ENCODE data around the gene ELOVL6. TPM values are rescaled to one million over a fixed set of nuclear protein-coding genes. Genes with fewer than 3 reads are reported as not detected.
"Not testable (repeated sequence)": the region's sequence is repeated elsewhere in the genome, so short reads cannot be mapped to it uniquely, and the experiment has no call there.

ELOVL6 gene
- total and polyA plus RNA-seq, 9 donors: 0.36 to 10.4 (median 3.6) TPM

- Histone ChIP-seq H3K27me3 (no peaks in the 10 kb centered on the region), H3K27ac (no peak overlapping the region), H3K4me3 (no peak overlapping the region), H3K36me3 (no peaks in the 10 kb centered on the region), H3K4me1 (ENCODE audit: insufficient read depth) (peaks cover 1% of the 10 kb centered on the region), H3K9me3 (no peaks in the 10 kb centered on the region)
- TF ChIP-seq EP300 (IDR thresholded peaks at IDR 0.05) (no peak), POLR2A (IDR thresholded peaks at IDR 0.05) (no peak)
- TF ChIP-seq, protein P1, sequence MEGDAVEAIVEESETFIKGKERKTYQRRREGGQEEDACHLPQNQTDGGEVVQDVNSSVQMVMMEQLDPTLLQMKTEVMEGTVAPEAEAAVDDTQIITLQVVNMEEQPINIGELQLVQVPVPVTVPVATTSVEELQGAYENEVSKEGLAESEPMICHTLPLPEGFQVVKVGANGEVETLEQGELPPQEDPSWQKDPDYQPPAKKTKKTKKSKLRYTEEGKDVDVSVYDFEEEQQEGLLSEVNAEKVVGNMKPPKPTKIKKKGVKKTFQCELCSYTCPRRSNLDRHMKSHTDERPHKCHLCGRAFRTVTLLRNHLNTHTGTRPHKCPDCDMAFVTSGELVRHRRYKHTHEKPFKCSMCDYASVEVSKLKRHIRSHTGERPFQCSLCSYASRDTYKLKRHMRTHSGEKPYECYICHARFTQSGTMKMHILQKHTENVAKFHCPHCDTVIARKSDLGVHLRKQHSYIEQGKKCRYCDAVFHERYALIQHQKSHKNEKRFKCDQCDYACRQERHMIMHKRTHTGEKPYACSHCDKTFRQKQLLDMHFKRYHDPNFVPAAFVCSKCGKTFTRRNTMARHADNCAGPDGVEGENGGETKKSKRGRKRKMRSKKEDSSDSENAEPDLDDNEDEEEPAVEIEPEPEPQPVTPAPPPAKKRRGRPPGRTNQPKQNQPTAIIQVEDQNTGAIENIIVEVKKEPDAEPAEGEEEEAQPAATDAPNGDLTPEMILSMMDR (IDR thresholded peaks at IDR 0.05): no peak
- no peak for DNase-seq
- intact Hi-C loops (cut with DNase I): loop anchor here in 1 of 4 donors (10.0 kb wide), 1 partner anchor 168 kb away; no protein-coding TSS in a partner anchor
- 85 to 93% (median 91%) methylated on average over 5 of the region's 5 CpGs for WGBS, 3 donors
These were observed 151.8 kb downstream of the ELOVL6 start for GRCh38 chr4:110046588-110047049.

DNA sequence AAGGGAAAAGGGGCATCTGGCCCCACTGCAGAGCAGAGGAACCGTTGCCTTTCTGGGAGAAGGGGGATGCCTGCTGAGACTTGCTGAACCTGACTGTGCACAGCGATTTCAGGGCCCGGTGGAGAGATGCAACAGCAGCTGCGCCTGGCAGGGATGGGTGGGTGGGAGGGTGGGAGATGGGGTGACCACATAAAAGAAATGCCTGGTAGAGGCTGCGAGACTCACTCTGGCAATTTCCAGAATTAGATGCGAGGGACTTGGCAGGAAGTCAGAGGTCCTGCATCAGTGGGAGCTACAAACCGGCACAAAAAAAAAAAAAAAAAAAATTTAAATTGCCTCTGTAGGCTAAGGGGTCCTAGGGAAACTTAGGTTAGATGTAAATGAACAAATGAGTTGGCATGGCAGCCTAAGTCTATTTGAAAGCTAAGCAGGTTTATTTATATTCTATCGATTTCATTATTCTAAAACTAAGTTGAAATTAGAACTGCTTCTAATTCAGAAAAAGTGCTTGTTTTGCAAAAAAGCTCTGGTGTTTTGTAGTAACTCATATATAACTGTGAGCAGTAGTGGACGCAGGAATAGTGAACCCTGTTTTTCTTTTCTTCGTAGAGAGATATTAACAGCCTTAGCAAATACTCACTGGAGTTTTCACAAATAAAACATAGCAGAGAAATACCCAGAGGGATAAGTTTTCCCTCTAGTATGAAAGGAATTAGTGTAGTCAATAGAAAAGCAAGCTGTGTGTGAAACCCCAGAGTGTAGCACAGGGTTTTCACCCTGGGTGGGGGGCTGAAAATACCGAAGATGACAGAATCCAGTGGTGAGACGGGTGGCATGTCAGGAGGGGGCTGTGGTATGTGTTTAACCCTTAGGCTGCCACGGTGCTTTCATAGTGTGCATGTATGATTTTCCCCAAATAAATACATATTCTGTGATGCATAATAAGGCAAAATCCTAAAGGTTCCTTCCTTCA, 155.6 kb downstream of the ELOVL6 start:
- Histone ChIP-seq H3K9me3 (no peaks in the 10 kb centered on the region), H3K36me3 (no peaks in the 10 kb centered on the region), H3K27ac (no peak overlapping the region), H3K4me1 (ENCODE audit: insufficient read depth) (peaks cover 1% of the 10 kb centered on the region), H3K27me3 (no peaks in the 10 kb centered on the region), H3K4me3 (no peak overlapping the region)
- WGBS, 3 donors: 16 to 27% (median 20%) methylated on average over 13 of the region's 13 CpGs
- DNase-seq: no peak
- intact Hi-C loops (cut with DNase I): loop anchor here in 1 of 4 donors (10.0 kb wide), 1 partner anchor 172 kb away; no protein-coding TSS in a partner anchor
- TF ChIP-seq POLR2A (IDR thresholded peaks at IDR 0.05) (no peak), EP300 (IDR thresholded peaks at IDR 0.05) (no peak)
- TF ChIP-seq, protein P1 (IDR thresholded peaks at IDR 0.05): no peak

DNA sequence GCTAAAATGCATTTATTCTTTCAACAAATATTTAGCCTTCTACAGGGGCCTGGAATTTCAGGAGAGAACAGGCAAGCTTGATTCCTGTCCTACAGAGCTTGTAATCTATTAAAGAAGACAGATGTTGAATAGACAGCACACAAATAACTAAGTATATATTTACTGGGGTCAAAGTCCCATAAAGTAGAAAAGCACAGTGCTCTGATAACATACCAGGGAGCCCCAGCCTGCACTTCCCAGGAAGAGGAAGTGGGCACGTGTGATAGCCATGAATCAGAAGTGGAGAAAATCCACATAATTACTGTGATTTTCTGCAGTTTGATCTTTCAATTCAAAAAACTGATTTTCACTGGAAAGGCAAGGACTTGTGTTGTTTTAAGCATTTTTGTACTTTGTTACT, 156.7 kb downstream of the ELOVL6 start:
- H3K27ac ChIP-seq: no peak overlapping the region
- H3K9me3 ChIP-seq: no peaks in the 10 kb centered on the region
- no peaks in the 10 kb centered on the region for H3K36me3 ChIP-seq
- DNase-seq: no peak
- WGBS, 3 donors: 55 to 67% (median 65%) methylated on average over 1 of the region's 1 CpG
- peaks cover 1% of the 10 kb centered on the region for H3K4me1 ChIP-seq (ENCODE audit: insufficient read depth)
- TF ChIP-seq EP300 (IDR thresholded peaks at IDR 0.05): no peak
- no peak for TF ChIP-seq POLR2A (IDR thresholded peaks at IDR 0.05)
- TF ChIP-seq, protein P1 (IDR thresholded peaks at IDR 0.05): no peak
- H3K27me3 ChIP-seq: no peaks in the 10 kb centered on the region
- H3K4me3 ChIP-seq: no peak overlapping the region
- intact Hi-C loops (cut with DNase I): loop anchor here in 1 of 4 donors (10.0 kb wide), 1 partner anchor 173 kb away; no protein-coding TSS in a partner anchor

- WGBS, 3 donors: 93 to 96% (median 94%) methylated on average over 11 of the region's 11 CpGs
- intact Hi-C loops (cut with DNase I); H3K27ac ChIP-seq; H3K4me1 ChIP-seq (ENCODE audit: insufficient read depth); H3K27me3 ChIP-seq; DNase-seq; H3K4me3 ChIP-seq; H3K9me3 ChIP-seq; H3K36me3 ChIP-seq: not testable (repeated sequence)
These were observed 159.3 kb downstream of the ELOVL6 start for GRCh38 chr4:110039164-110039563.

DNA sequence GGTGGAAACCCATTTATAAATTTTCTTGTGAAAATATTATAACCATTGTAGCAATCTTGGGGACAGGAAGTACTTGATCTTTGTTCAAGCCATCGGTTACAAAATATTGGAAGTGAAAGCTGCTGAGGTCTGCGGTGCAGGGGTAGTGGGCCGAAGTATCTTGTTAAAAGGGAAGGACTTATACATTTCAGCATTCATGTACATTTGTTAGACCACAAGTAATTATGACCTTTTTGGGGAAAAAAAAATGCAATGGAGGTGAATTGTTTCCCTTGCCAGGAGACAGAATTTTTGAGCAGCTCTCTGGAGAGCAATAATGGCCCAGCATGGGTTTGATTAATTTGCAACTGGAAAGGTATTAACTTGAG, 164.4 kb downstream of the ELOVL6 start:
- no peak overlapping the region for H3K4me3 ChIP-seq
- no peak overlapping the region for H3K27ac ChIP-seq
- no peak for TF ChIP-seq EP300 (IDR thresholded peaks at IDR 0.05)
- TF ChIP-seq POLR2A (IDR thresholded peaks at IDR 0.05): no peak
- TF ChIP-seq, protein P1 (IDR thresholded peaks at IDR 0.05): no peak
- H3K4me1 ChIP-seq (ENCODE audit: insufficient read depth): no peaks in the 10 kb centered on the region
- intact Hi-C loops (cut with DNase I): no loop called here
- no peaks in the 10 kb centered on the region for H3K36me3 ChIP-seq
- peaks cover 0 to 4% of the 10 kb centered on the region in 2 donors for H3K9me3 ChIP-seq
- H3K27me3 ChIP-seq: no peaks in the 10 kb centered on the region
- DNase-seq: no peak
- WGBS, 3 donors: 58 to 81% (median 66%) methylated on average over 3 of the region's 3 CpGs
